ENCODE data around the gene NT5C. TPM values are rescaled to one million over a fixed set of nuclear protein-coding genes. Genes with fewer than 3 reads are reported as not detected.

The NT5C gene
- total RNA-seq, 1 donor from 2014 or later = 18.3 TPM

DNA sequence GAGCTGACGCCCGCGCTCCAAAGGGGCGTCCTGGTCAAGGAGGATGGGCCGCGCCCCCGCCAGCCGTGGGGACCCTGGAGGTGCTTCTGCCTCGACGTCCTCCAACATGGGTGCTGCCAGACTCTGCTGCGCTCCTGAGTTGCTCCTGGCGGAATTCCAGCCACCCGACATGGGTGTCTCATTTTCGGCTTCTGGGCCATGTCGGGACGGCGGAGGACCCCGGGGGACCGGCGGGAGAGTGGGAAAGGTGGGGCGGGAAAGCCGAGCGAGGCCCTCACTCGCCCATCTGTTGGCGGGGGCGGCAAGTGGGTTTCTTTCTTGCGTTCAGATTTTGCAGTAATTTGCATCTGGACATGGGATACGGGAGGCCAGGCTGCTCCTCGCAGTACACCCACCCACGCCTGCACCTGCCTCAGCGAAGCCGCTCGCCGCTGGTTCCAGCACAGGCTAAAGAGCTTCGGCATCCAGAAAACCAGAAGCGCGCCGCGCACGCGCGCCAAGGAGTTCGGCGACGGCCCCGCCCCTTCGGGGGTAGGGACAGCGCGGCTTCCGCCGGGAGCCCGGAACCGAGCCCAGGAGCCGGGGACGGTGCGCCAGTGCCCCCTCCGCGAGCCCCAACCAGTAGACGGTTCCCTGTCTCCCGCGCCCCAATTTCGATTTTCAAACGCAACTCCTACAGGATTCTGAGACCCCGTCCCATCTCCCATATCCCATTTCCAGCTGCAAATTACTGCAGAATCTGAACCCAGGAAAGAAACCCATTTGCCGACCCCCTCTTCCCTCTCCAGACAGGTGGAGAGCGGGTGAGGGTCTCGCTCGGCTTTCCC is 21.9 kb downstream of the NT5C start, which contains the start of gene ARMC7:
ARMC7 (plus strand) TSS at position 563 of the 827 bp plus-strand sequence. CDS start 320 bp downstream, outside the sequence.
- H3K36me3 ChIP-seq = no peaks in the 10 kb centered on the region
- peaks cover 3 to 24% of the 10 kb centered on the region in 2 donors for H3K4me1 ChIP-seq
- peak; percentile 48 to 93 for DNase-seq (ENCODE audit: low spot score in 2 of 2)
- no peaks in the 10 kb centered on the region for H3K9me3 ChIP-seq
- H3K4me3 ChIP-seq = peak within 1 kb of the TSS; percentile 93 to 94
- no peaks in the 10 kb centered on the region for H3K27me3 ChIP-seq
- H3K27ac ChIP-seq = peak within 1 kb of the TSS; percentile 41 to 44
- no peak for TF ChIP-seq CTCF (IDR thresholded peaks at IDR 0.05)
- intact Hi-C loops (cut with DNase I) = loop anchor here (2.0 to 5.0 kb wide), 3 partner anchors 63 to 163 kb away; partner anchors contain the start of genes ATP5PD, KCTD2 and MIF4GD

DNA sequence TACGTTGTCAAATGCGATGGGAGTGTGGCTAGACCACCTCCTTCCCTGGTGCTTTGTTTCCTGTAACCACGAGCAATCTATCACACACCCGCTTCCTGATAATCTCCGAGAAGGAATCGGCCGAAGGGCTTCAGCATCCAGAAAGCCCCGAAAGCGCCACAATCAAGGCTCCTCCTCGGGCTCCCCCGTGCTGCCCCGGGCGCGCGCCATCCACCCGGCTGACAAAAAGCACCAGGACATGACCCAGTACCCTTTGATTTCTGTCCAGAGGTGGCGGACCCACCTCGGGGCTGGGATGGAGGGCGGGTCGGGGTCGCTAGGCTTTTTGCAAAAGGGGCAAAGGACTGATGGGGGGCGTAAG is 22.5 kb downstream of the NT5C start:
- H3K4me1 ChIP-seq = peaks cover 3 to 23% of the 10 kb centered on the region in 2 donors
- intact Hi-C loops (cut with DNase I) = loop anchor here (2.0 to 5.0 kb wide), 2 partner anchors 62 to 147 kb away; partner anchors contain the start of genes ATP5PD and KCTD2
- H3K27ac ChIP-seq = no peak overlapping the region
- H3K36me3 ChIP-seq = no peaks in the 10 kb centered on the region
- H3K4me3 ChIP-seq = peak overlapping the region; percentile 93 to 94
- TF ChIP-seq CTCF (IDR thresholded peaks at IDR 0.05) = no peak
- no peaks in the 10 kb centered on the region for H3K9me3 ChIP-seq
- DNase-seq (ENCODE audit: low spot score in 2 of 2) = no peak
- H3K27me3 ChIP-seq = no peaks in the 10 kb centered on the region

DNA sequence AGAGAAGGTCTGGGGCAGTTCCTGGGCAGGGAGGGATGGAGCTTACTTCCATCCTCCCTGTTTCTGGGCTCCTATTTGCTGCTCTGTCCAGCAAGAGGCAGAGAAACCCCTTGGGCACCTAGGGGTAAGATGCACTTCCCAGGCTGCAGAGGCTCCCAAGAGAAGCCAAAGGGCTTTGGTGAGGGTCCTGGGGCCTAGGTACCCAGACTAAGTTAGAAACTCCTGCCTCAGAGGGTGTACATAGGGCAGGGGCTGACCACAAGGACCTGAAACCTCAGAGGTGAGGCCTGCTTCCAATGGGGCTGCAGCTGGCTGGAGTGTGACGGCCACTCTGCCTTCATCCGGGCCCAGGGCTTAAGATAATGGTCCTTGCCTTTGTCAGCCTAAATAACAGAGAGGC is 23.3 kb downstream of the NT5C start:
- TF ChIP-seq CTCF (IDR thresholded peaks at IDR 0.05) = no peak
- H3K27ac ChIP-seq = no peak overlapping the region
- no peaks in the 10 kb centered on the region for H3K27me3 ChIP-seq
- intact Hi-C loops (cut with DNase I) = loop anchor here (2.0 to 5.0 kb wide), 2 partner anchors 61 to 146 kb away; partner anchors contain the start of genes ATP5PD and KCTD2
- H3K9me3 ChIP-seq = no peaks in the 10 kb centered on the region
- H3K36me3 ChIP-seq = no peaks in the 10 kb centered on the region
- H3K4me1 ChIP-seq = peaks cover 0 to 20% of the 10 kb centered on the region in 2 donors
- H3K4me3 ChIP-seq = no peak overlapping the region
- DNase-seq (ENCODE audit: low spot score in 2 of 2) = no peak

DNA sequence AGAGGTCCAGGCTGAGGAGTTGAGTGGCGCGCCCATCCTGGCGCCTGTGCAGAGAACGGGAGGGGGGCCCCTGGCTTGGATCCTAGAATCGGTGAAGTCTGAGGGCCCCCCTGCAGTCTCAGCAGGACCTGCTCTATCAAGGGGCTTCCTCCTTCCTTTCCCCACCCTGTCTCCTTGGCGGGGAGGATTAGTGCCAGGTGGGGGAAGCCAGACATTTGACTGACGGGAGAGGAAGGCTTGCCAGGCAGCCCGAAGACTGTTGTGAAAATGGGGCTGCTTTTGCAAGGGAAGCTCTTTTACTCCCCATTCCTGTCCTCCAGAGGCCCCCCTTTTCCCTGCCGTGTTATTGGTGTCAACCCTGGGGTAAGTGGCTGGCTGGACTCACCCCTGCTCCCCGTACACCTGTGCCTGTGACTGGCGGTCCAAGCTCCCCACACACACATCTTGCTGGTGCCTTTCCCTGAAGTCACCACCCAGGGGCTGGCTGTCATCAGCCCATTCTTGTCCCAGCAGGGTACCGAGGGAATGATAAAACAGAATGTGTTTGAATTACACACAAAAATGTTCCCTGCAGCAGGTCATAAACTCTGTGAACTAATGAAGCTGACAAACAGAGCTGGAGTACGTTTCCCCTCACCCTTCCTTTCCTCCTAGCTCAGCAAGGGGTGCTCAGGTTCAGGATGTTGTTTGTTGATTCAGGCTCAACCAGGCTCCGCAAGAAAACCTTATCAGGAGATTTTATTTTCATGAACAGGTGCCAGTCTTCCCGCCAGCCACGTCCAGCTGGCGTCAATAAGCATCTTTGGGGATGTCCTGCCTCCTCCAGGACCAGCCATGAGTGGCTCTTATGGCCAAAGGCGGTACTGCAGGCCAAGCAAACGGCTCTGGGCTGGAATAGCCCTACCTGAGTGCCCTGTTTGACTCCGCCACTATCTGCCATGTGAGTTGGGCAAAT is 26.1 kb downstream of the NT5C start:
- peaks cover 0 to 7% of the 10 kb centered on the region in 2 donors for H3K4me1 ChIP-seq
- peak; percentile 52 to 87 (median 84) for TF ChIP-seq CTCF (IDR thresholded peaks at IDR 0.05)
- no peak for DNase-seq (ENCODE audit: low spot score in 2 of 2)
- intact Hi-C loops (cut with DNase I) = loop anchor here (2.0 to 5.0 kb wide), 2 partner anchors 29 to 143 kb away; no protein-coding TSS in a partner anchor
- no peaks in the 10 kb centered on the region for H3K9me3 ChIP-seq
- no peak overlapping the region for H3K27ac ChIP-seq
- no peaks in the 10 kb centered on the region for H3K27me3 ChIP-seq
- no peak overlapping the region for H3K4me3 ChIP-seq
- no peaks in the 10 kb centered on the region for H3K36me3 ChIP-seq
